ENCODE results near the gene ABCG8.

ABCG8 gene

DNA sequence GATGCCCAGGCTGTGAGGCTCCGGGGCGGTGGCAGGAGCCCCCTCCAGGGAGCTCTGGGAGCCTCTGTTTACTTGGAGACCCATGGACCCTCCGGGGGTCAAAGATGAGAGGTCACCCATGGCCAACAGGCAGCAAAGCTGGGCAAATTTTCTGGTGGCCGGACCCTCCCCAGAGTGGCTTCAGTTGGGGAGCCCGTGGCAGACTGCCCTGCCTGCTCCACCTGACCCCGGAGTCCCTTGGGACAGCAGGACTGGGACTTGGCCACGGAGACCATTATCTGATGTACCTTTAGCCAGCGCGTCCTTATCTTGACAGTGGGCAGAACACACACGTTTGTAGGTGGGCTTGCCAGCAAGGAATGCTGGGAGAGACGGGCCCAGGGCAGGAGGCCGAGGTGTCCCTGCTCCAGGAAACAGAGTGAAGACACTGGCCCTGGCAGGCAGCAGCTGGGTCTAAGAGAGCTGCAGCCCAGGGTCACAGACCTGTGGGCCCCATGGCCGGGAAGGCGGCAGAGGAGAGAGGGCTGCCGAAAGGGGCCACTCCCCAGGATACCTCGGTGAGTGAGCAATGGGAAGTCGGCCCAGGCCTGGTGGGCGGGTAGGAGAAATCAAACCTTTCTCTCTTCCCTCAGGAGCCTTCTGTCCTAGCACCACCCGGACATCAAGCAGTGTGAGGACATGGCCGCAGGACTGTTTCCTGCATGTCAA is at the start of gene ABCG8, which contains the start of gene ABCG5:
ABCG8 (plus strand) TSS at position 412 of the 708 bp plus-strand sequence; CDS start at position 495, 83 bp downstream.
ABCG5 (minus strand) TSS at position 280 of the 708 bp plus-strand sequence; CDS start at position 120, 160 bp downstream.
- DNase-seq = no peak

GRCh38 chr2:43790147-43790546 is 48.6 kb upstream of the ABCG8 start:
- DNase-seq = no peak

GRCh38 chr2:43791035-43791765 is 47.6 kb upstream of the ABCG8 start:
- no peak for DNase-seq

DNA sequence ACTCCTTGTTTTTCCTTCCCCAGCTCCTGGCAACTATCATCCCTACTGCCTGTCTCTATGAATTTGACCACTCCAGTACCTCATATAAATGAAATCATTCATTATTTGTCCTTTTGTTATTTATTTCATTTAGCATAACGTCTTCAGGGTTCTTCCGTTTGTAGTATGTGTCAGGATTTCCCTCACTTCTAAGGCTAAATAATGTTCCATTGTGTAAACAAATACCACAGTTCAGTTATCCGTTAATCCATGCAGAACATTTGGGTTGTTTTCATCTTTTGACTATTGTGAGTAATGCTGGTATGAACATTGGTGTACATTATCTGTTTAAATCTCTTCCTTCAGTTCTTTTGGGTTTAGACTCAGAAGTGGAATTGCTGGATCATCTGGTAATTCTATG is 46.1 kb upstream of the ABCG8 start:
- DNase-seq = no peak

DNA sequence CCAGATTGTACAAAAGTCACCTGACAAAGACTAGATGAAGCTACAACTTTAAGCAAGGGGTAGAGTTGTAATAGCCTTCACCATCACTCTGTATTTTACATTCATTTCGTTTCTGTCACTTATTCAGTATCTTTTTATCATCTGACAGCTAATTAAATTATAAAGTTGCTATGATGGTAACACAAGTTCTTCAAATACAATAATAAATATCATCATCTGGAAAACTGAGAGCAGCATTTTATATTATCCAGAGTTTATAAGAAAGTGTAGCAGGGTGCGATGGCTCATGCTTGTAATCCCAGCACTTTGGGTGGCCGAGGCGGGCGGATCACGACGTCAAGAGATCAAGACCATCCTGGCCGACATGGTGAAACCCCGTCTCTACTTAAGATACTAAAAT is 43.8 kb upstream of the ABCG8 start:
- DNase-seq = no peak

DNA sequence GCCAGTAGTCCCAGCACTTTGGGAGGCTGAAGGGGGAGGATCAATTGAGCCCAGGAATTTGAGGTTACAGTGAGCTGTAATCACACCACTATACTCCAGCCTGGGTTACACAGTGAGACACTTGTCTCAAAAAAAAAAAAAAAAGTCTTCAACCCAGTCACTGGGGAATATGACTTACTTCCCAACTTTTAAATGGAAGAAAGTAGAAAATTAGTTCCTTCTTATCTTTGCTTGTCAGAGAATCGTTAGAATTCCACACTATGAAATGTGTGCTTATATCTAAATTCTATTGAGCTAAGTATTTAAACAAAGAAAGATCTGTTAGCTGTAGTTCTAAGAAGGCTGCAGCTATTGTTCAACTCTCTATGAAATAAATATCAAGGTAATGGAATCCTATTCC is 42.6 kb upstream of the ABCG8 start:
- no peak for DNase-seq

- DNase-seq = peak; percentile 25
These were observed 40.5 kb upstream of the ABCG8 start for GRCh38 chr2:43798300-43798699.

DNA sequence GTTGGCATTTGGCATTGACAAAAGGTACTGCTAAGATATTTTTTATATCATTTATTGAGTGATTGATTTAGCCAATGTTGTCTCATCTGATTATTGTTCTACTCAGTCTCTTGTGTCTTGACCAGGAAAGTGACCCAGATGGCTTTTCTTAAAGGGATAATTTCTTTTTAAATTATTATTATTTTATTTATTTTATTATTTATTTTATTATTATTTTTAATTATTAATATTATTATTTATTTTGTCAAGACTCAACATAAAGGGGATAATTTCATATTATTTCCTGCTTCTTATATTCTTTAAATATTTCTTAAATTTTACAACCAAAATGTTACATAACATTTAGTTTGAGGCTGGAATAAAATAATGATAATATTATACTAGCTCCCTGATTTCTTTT is 37.9 kb upstream of the ABCG8 start:
- no peak for DNase-seq

GRCh38 chr2:43802135-43802534 is 36.6 kb upstream of the ABCG8 start:
- DNase-seq = no peak

- no peak for DNase-seq
These were observed 35.7 kb upstream of the ABCG8 start for GRCh38 chr2:43803113-43803512.

GRCh38 chr2:43806719-43807031 is 32.1 kb upstream of the ABCG8 start:
- no peak for DNase-seq

DNA sequence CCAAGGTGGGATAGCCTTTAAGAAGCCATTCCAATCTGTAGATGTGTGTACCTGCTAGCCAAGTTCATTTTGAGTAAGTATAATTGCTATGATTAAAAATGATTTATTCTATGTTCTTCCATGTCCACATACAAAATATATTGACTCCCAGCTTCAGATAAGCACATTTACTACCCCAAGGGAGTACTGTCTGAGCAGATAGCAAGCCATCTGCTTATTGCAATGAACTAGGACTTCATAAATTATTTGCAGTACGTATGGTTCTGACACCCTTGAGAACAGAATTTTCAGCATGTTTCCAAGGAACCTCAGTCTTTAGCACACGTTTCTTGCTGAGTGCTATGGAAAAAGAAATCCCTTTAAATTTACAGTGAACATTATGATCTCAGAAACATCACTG is 28.3 kb upstream of the ABCG8 start:
- peak; percentile 7 for DNase-seq

DNA sequence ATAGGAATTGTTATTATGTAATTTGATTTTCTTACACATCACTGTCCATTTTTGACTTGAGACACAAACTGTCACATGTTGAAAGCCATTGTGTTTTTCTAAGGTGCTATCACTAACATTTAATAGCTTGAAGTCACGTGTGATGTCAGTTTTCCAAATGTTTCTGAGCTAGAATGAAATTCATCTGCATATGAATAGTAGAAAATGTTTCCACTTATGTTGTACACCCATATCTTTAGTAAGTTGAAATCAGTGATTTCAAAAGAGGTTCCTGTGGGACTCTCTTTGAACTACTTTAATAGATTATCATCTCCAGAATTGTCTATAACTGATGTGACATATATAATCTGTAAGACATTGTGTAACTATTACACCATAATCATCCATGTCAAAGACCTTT is 27.9 kb upstream of the ABCG8 start:
- no peak for DNase-seq

- peak; percentile 8 for DNase-seq
These were observed 26.8 kb upstream of the ABCG8 start for GRCh38 chr2:43812006-43812405.

GRCh38 chr2:43812947-43813346 is 25.8 kb upstream of the ABCG8 start:
- peak; percentile 66 for DNase-seq

GRCh38 chr2:43814711-43815110 is 24.1 kb upstream of the ABCG8 start:
- DNase-seq = no peak

DNA sequence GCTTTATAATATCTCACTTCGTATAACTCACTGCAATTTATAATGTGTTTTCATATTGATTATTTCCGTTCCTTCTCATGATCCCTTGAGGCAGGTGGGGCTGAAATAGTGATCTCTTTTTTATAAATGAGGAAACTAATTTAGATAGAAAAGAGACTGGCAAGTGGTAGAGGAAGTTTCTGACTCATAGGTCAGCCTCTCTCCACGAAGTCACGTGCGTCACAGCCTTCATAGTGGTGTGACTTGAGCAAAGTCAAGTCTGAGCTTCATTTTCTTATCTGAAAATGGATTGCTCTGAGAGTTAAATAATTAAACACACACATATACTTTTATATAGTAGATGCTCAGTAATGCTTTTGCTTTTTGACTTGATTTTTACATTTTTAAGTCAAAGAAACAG is 20.0 kb upstream of the ABCG8 start:
- no peak for DNase-seq

DNA sequence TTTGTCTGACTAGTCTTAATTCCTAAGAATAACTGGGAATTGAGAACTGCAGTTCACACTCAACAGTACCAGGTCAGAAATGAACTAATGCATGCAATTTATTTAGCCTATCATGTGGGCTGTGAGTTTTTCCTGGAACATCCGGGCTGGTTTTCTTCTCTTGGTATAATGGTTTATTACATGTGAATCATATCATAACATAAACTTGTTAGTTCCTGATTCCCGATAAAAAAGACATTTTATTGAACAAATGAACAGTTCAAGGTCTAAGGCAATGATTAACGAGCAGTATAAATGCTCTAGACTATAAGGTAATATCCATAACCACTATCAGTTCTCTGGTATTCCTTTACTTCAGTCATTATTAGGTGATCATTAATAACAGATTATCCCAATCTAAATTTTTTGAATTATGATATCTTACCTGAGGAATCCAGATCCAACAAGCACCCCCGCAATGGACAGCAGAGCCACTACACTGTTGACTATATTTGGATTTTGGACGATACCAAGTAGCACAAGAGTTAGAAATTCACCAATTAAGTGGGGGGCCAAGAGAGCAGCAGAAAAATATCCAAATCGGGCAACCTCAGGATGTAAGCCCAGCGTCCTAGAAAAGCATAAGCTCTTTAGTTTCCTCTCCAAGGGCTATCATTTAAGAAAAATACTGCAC is 19.1 kb upstream of the ABCG8 start:
- DNase-seq = no peak

DNA sequence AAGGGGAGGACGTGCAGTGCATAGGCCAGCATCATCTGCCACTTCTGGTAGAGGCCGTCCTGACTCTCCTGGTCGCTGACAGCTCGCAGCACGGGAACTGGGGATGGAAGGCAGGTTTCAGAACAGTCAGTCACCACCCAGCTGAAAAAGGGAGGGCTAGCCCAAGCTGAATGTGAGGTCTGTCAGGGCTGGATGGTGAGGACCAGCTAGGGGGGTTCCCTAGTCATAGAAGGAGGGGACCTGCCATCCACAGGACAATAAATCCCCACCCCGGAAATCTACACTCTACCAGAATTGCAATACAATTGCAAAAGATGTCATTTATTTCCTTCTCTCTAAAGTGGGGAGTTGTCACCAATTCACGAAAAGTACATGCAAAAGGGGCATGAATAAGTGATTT is 15.9 kb upstream of the ABCG8 start:
- DNase-seq = no peak

- DNase-seq = no peak
These were observed 15.0 kb upstream of the ABCG8 start for GRCh38 chr2:43823751-43824150.

DNA sequence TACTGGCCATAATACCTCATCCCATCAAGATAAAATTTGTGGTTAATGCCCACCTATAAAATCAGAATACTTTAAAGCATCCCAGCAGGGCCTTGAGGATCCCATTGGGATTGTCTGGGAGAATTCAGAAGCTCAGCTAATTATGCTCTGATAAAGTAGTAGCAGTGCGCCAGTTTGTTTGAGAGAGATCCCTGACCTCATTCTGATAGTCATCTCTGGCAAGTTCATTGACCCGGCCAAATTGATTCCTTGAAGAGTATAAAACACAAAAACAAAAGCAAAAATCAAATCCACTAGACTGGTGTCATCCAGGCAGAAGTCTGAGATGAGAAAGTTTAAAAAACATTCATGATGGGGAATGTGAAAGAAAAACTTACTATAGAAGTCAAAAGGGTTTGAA is 14.3 kb upstream of the ABCG8 start:
- no peak for DNase-seq

DNA sequence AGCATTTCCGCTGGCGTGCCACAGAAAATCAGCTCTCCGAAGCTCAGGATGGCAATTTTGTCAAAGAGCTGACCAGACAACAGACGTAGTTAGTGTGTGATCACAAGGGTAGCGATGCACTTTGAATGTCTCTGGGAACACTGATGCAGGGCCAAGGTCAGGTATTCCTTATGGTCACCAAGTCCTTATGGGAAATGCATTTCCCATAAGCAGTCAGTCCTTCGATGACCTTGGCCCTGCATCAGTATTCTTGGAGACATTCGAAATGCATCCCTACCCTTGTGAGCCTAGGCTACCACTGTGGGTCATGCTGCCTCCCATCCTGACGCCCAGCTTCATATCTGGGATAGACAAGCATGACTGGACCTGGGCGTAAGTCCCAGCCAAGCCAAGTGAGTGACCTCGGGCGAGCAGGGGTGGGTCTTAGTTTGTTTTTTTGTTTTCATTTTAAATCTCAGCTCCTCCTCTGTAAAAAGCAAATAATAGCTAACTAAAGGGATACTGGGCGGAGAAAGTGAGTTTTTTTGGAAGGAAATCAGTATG is 13.7 kb upstream of the ABCG8 start:
- DNase-seq = no peak

DNA sequence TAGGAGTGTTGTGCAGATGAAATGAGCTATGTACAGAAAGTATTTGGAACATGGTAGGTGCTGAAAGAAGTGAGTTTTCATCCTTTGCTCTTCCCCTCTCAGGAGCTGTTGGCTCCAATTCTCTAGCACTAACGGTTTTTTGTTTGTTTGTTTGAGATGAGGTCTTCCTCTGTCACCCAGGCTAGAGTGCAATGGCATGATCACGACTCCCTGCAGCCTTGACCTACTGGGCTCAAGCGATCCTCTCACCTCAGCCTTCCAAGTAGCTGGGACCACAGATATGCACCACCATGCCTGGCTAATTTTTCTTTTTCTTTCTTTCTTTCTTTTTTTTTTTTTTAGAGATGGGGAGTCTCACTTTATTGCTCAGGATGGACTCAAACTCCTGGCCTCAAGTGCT is 12.9 kb upstream of the ABCG8 start:
- no peak for DNase-seq
